Activated CD8-positive, alpha-beta memory T cell treated with anti-CD3 and anti-CD28 coated beads for 24 hours (primary cell): ENCODE measurements around the gene FYB2.

Experiments
- DNase-seq: peaks from one replicate; pipeline ENCODE4 v3.0.0-alpha.2; 2020

Gene FYB2

DNA sequence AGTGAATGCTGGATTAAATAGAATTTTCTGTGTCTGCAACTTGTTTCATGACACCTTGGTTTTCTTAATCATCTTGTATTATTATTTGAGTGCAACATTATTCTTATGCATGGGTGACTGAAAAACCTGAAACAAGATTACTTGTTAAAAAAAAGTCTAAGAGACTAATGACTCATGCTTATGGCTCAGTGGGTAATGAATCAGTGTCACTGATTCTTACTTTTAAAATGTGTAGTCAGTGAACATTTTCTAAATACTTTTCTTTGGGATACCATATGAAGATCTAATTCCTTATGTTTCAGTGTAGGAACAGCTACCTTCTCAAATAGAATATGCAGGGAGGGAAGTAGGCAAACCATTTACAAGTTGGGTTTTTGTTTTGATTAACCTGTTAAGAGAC lies 108.6 kb downstream of the FYB2 start:
- no peak for DNase-seq

DNA sequence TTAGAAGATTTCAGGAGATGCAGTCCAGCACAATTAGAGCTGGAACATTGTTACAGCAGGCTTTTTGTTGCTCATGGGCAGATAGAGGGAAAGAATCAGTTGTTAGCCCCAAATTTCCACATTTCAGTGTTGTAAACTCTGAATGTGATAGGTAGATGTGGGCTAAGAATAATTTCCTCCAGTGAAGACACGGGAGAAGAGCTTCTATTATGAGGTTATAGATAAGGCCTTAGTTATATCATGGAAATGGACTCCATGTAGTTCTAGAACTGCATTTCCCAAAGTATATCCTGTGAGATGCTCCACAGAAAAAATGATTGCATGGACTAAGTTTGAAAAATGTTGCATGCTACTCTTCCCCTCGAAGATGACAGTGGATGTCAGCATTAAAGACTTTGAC lies 109.2 kb downstream of the FYB2 start:
- DNase-seq, result no peak

- no peak for DNase-seq
Measured at GRCh38 chr1:56709269-56709880, 109.8 kb downstream of the FYB2 start.

DNA sequence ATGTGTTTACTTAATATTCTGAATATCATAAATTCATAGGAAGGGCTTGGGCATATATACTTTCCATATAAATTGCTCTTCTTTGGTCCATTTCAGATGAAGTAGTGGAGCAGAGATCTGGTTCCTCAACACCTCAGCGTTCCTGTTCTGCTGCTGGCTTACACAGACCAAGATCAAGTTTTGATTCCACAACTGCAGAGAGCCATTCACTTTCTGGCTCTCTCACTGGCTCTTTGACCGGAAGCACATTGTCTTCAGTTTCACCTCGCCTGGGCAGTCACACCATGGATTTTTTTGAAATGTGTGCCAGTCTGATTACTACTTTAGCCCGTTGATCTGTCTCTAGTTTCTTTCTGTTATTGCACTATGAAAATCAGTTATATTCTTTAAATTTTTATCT lies 111.8 kb downstream of the FYB2 start:
- DNase-seq, result no peak

- no peak for DNase-seq
Measured at GRCh38 chr1:56703747-56704146, 115.5 kb downstream of the FYB2 start.

GRCh38 chr1:56696663-56697062 lies 122.5 kb downstream of the FYB2 start:
- no peak for DNase-seq

DNA sequence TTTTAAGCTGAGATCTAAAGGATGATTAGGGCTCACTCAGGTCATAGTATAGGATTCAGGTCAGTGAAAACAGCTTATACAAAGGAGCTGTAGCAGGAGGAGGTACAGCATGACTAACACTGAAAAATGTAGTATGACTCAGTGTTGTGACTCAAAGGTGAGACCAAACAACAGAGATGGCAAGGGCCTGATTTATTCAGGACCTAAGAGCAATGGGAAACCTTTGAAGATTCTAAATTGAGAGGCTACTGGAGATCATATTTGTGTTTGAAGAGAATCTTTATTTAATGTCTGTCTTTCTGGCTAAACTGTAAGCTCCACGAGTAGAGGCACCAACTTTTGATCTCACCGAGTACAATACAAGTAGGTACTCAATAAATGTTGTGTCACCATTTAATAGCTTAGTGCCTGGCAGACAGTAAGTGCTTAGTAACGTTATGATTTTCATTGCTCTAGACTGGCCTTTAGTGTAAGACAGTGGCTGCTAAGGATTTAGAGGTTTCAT lies 130.6 kb downstream of the FYB2 start:
- DNase-seq, result no peak

GRCh38 chr1:56686169-56686568 lies 133.0 kb downstream of the FYB2 start:
- no peak for DNase-seq

GRCh38 chr1:56683569-56683968 lies 135.6 kb downstream of the FYB2 start:
- no peak for DNase-seq

GRCh38 chr1:56676571-56677035 lies 142.6 kb downstream of the FYB2 start:
- DNase-seq, result no peak

GRCh38 chr1:56675763-56676162 lies 143.4 kb downstream of the FYB2 start:
- DNase-seq, result no peak

GRCh38 chr1:56672579-56672978 lies 146.6 kb downstream of the FYB2 start:
- no peak for DNase-seq

GRCh38 chr1:56671542-56671941 lies 147.7 kb downstream of the FYB2 start:
- no peak for DNase-seq

- DNase-seq, result no peak
Measured at GRCh38 chr1:56671085-56671484, 148.1 kb downstream of the FYB2 start.

DNA sequence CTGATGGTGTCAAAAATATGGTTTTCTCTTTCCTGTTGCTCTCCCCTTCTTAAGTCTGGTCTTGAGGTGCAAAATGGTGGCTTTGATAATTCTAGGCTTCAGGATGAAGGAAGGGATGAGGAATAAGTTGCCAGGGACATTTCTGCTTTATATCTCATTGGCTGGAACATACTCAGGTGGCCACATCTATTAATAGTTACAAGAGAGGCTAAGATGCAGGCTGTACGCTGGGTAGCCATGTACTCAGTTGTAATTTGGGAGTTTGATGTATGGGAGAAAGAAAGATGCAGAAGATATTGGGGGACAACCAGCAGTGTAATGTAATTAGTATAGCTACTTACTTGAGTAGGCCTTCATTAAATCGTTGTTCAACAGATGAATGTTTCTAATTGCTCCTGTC lies 148.9 kb downstream of the FYB2 start:
- DNase-seq, result no peak
